ENCODE results near the gene LBX1.

DNA sequence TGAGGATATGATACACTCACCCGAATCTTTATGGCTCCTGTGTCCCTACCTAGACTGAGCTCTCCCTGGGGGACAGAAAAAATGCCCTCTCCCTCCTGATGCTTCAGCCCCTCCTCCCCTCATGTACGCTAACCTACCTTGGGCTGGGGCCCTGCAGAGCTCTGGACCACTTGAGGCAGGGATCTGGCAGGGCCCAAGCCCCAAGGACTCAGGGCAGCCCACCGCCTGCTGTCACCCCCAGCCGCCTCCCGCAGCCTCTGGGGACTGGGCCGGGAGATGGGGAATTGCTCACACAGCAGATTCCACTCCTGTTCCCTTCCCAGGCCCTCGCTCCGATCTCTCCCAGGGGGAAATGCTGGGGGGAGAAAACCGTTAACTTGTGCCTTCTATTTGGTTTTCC is 32.9 kb upstream of the LBX1 start:
- no peak for TF ChIP-seq EZH2phosphoT487 (IDR thresholded peaks at IDR 0.05; ENCODE audit: low read depth)
- TF ChIP-seq, protein P1, sequence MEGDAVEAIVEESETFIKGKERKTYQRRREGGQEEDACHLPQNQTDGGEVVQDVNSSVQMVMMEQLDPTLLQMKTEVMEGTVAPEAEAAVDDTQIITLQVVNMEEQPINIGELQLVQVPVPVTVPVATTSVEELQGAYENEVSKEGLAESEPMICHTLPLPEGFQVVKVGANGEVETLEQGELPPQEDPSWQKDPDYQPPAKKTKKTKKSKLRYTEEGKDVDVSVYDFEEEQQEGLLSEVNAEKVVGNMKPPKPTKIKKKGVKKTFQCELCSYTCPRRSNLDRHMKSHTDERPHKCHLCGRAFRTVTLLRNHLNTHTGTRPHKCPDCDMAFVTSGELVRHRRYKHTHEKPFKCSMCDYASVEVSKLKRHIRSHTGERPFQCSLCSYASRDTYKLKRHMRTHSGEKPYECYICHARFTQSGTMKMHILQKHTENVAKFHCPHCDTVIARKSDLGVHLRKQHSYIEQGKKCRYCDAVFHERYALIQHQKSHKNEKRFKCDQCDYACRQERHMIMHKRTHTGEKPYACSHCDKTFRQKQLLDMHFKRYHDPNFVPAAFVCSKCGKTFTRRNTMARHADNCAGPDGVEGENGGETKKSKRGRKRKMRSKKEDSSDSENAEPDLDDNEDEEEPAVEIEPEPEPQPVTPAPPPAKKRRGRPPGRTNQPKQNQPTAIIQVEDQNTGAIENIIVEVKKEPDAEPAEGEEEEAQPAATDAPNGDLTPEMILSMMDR (IDR thresholded peaks at IDR 0.05; ENCODE audit: low read depth, low read length), result no peak

Measured in OCI-LY3 (cell line).